Stimulated activated naive CD8-positive, alpha-beta T cell treated with anti-CD3 and anti-CD28 coated beads, Interleukin-15, amount 100 ng/mL, for 72 hours (primary cell): ENCODE results near the gene SCN2B.

Source experiments
- ATAC-seq: fragments of 150-1000 bp; cut with Tn5 transposase; 2 replicates; pipeline ENCODE4 v1.10.0; 2021; ENCODE audit warnings: mild to moderate bottlenecking, moderate library complexity
- DNase-seq, 2 donors: peaks; one replicate each; pipeline ENCODE4 v3.0.0; 2021 to 2022
- H3K27ac Mint-ChIP-seq, 2 donors: one replicate each; pipeline ENCODE4 v1.8.0; 2022; ENCODE audit warnings: mild to moderate bottlenecking in 2 of 2, mixed read lengths in 2 of 2, moderate library complexity in 2 of 2
- H3K27me3 Mint-ChIP-seq: one replicate; pipeline ENCODE4 v1.8.0; 2022; ENCODE audit warnings: mixed read lengths
- H3K4me1 Mint-ChIP-seq: one replicate; pipeline ENCODE4 v1.8.0; 2022; ENCODE audit warnings: mild to moderate bottlenecking, mixed read lengths
- H3K4me3 Mint-ChIP-seq, 2 donors: one replicate each; pipeline ENCODE4 v1.8.0; 2022; ENCODE audit warnings: mild to moderate bottlenecking in 2 of 2, mixed read lengths in 2 of 2, moderate library complexity in 1 of 2
- H3K9me3 Mint-ChIP-seq, 2 donors: one replicate each; pipeline ENCODE4 v1.8.0; 2022; ENCODE audit warnings: mixed read lengths in 2 of 2

The SCN2B gene

DNA sequence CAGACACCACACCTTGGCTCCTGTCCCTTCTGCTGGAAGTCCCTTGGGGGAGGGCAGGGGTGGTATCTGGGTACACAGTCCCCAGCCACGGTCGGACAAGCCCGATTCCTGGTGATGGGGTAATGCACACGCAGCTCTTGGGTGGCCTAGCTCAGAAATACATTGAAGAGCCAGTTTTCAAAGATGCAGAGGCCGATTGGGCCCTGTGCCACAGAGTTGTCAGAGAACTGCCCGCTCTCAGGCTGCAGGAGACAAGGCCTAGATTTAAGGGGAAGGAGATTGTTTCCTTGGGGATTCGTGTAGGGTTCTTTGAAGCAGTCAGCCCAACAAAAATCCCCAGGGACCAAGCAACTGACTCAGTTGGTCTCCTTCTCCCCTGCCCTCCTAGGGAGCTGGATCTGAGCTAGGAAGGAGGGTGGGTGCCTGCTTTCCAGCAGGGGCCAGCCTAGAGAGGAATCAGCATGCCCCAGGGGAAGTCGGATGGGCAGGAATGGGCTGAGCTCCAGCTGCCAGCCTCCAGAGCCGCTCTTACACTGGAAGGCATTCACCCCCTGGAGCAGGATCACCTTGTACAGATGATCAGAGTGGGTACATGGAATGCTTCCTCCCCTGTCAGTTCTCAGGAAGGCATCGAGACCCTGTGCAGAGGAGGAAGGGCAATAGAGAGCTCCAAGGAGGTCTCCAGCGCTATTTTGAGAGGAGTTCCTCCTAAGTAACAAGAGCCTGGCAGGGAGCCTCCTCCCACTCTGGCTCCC lies 20.5 kb downstream of the SCN2B start:
- Mint-ChIP-seq H3K4me1 (peaks cover 28% of the 10 kb centered on the region), H3K9me3 (no peaks in the 10 kb centered on the region), H3K4me3 (no peak overlapping the region), H3K27ac (no peak overlapping the region), H3K27me3 (peaks cover 88% of the 10 kb centered on the region)
- ATAC-seq (no peak), DNase-seq (no peak)

DNA sequence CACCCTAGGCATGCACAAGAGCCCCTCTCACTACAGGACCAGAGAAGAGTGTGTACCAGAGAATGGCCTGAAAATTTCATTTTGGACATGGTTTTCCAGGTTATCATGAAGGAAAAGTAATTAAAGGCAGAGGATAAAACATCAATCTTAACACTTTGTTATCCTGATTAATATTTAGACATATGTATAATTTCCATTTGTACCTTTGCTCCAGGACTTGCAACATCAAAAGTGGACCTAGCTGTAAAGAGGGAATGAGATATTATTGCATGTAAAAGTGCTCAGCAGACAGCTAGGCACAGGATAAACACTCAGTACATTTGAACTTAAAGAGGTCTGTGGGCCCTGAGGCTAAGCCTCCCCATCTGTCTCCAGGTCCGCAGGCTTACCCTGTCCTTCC lies 21.8 kb downstream of the SCN2B start:
- peaks cover 28% of the 10 kb centered on the region for H3K4me1 Mint-ChIP-seq
- H3K27ac Mint-ChIP-seq = no peak overlapping the region
- no peak for DNase-seq
- H3K4me3 Mint-ChIP-seq = no peak overlapping the region
- no peak for ATAC-seq
- H3K27me3 Mint-ChIP-seq = peaks cover 95% of the 10 kb centered on the region
- no peaks in the 10 kb centered on the region for H3K9me3 Mint-ChIP-seq

DNA sequence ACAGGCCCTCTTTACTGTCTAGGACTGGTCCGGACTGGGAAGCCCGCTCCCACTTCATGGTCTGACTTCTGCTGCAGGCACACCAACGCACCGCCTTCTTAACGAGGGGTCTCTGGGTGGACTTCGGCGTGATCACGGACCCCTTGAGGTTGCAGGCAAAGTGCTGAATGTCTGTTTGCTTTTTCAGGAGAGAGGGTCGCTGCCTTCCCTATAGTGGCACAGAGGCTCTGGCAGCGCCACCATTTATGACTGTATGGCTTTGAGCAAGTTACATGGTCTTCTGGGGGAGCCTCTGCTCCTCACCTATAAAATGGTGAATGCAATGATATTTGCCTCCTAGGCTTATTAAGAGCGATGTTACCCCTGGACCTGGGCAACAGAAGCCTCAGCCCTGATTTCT lies 22.5 kb downstream of the SCN2B start:
- no peaks in the 10 kb centered on the region for H3K9me3 Mint-ChIP-seq
- peak overlapping the region; percentile 73 to 81 for H3K4me3 Mint-ChIP-seq
- peaks cover 89% of the 10 kb centered on the region for H3K27me3 Mint-ChIP-seq
- ATAC-seq (no peak), DNase-seq (no peak)
- peaks cover 28% of the 10 kb centered on the region for H3K4me1 Mint-ChIP-seq
- no peak overlapping the region for H3K27ac Mint-ChIP-seq

DNA sequence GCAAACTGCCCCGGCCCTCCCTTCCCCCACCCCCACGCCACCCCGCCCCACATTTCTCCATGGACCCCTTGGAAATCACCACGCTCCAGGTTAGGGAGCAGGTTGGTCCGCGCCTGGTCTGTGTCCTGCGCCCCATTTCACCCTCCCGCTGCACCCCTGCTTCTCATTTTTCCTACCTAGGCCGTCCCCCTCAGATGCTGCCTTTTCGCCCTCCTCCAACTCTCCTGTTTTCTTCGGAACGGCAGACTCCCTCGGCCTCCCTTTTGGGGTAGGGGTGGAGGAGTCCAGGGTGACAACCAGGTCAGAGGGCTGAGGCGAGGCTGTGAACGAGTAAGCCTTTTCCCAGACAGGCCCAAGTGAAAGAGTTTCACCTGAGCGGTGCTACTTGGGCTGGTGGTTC lies 22.9 kb downstream of the SCN2B start:
- Mint-ChIP-seq H3K27ac (peak overlapping the region in 1 of 2 donors; percentile 52), H3K4me3 (peak overlapping the region; percentile 73 to 81), H3K27me3 (peaks cover 88% of the 10 kb centered on the region), H3K9me3 (no peaks in the 10 kb centered on the region), H3K4me1 (peaks cover 28% of the 10 kb centered on the region)
- DNase-seq (no peak), ATAC-seq (no peak)

DNA sequence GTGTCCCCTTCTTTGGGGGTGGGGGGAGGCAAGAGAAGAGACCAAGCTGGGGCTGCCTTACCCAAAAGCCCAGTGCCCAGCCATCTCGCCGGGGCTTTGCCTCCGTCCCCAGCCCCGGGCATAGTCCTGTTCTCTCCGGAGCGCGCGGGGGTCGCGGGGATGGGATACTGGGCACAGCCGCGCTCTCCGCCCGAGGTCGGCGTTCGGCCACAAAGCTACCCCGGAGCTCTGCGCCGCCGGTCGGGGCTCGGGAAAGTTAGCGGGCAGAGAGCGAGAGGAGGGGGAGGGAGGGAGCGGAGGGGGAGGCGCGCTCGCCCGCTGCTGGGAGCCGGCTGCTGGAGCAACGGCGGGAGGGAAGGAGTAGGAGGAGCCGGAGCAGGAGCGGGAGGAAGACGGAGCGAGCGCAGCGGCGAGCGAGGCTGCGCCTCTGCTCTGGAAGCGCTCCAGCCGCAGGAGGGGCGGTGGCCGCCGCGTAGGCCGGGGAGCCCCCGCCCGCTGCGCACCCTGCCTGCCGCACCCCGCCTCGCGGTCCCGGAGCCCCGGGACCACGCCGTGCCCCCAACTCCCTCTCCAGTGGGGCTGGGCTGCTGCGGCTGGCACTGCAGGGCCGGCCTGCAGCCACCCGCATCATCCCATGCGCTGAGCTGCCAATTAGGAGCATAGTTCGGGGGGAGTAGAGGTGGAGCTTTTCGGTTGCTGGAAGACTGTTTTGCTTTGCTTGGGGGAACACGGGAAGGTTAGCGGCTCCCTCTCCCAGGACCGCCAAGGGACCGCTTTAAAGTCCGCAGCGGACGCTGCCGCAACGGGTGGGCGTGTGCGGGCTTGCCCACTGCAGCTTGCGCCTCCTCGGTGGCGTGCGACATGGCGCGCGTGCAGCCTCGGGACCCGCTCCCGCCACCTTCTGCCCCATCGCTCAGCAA lies 23.6 kb downstream of the SCN2B start, which contains the start of gene SCN4B:
SCN4B (minus strand) TSS at position 272 of the 920 bp plus-strand sequence; CDS start at position 122, 150 bp downstream.
- Mint-ChIP-seq H3K4me3 (peak within 1 kb of the TSS; percentile 73 to 81), H3K4me1 (peaks cover 27% of the 10 kb centered on the region), H3K9me3 (no peaks in the 10 kb centered on the region), H3K27ac (peak within 1 kb of the TSS in 1 of 2 donors; percentile 52), H3K27me3 (peaks cover 88% of the 10 kb centered on the region)
- ATAC-seq = peak; percentile 59
- DNase-seq = no peak

DNA sequence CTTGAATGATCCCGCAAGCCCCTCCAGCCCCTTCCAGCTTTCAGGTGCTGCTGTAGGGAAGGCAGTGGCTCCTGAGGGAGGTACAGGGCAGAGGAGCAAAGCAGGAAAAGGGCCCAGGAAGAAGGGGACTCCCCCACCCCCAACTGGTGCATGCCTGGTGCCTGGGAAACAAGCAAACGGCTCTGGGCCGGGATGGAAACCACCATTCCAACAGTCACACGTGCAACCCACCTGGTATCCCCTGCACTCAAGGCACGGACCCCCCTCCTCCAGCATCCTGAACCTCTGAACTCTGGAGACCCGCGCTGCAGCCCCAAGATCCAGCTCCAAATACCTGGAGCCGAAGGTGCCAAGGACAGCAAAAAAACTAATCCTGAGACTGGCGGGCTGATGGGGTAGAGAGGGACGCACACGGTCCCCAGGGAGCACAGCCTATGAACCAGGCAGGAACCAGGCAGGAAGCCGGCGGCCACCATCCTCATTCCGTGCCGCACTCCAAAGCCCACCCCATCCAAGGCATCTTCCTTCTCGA lies 24.4 kb downstream of the SCN2B start:
- no peak for ATAC-seq
- DNase-seq = no peak
- Mint-ChIP-seq H3K27ac (no peak overlapping the region), H3K4me1 (peaks cover 20% of the 10 kb centered on the region), H3K4me3 (peak overlapping the region; percentile 54 to 72), H3K27me3 (peaks cover 88% of the 10 kb centered on the region), H3K9me3 (no peaks in the 10 kb centered on the region)

DNA sequence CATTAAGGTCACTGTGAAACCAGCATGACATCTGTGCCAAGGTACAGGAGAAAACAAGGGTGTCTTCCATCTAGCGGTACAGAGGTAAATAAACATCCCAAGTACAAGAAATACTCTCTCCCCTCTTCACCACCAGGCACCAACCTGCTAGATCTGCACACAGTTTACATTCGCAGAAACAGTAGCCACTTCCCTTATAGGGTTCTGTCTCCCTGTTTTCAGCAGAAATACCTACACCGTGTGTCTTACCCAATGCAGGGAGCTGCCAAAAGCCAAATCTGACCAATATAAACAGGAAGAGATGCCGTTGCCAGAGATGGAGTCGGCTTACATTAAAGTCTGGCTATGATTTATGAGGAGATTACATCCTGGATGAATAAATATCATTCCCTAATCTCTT lies 25.0 kb downstream of the SCN2B start:
- ATAC-seq (no peak), DNase-seq (no peak)
- H3K4me3 Mint-ChIP-seq = peak overlapping the region in 1 of 2 donors; percentile 16
- H3K4me1 Mint-ChIP-seq = peaks cover 14% of the 10 kb centered on the region
- H3K9me3 Mint-ChIP-seq = no peaks in the 10 kb centered on the region
- H3K27me3 Mint-ChIP-seq = peaks cover 83% of the 10 kb centered on the region
- no peak overlapping the region for H3K27ac Mint-ChIP-seq

DNA sequence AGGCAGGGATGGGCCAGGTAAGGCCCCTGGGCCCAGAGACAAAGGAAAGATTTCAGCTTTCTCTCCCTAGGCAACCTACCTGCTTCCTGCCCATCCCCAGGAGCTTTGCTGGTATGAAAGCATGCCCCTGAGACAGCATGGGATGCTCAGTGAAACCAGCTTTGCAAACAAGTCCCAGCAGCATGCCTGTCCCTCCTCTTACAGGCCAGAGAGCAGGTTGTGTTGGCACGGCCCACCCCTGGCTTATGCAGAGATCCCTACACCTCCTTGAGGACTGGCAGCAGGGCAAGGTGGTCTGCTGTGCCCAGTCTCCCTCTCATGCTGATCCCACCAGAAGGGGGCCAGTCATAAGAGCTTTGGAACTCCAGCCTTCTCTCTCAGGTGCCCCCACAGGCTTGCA lies 26.9 kb downstream of the SCN2B start:
- Mint-ChIP-seq H3K4me1 (peaks cover 14% of the 10 kb centered on the region), H3K27ac (no peak overlapping the region), H3K9me3 (no peaks in the 10 kb centered on the region), H3K4me3 (no peak overlapping the region), H3K27me3 (peaks cover 71% of the 10 kb centered on the region)
- no peak for ATAC-seq
- no peak for DNase-seq

DNA sequence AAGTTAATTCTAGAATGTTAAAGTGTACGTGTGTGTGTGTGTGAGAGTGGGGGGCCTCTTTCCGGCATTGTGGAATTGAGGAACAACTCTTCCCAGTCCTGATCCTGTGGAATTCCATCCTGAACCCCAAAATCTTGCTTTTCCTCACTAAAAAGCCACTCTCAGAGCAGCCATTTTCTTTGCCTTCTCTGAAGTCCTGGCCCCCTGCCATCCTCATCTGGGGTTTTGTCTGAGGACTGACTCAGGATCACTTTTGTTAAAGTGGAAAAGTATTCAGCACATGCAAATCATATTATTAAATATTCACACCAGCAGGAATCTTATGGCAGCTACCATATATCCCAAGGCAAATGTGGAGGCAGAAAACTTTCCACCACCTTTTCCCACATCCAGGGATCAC lies 27.6 kb downstream of the SCN2B start:
- Mint-ChIP-seq H3K4me1 (peaks cover 12% of the 10 kb centered on the region), H3K27ac (no peak overlapping the region), H3K4me3 (no peak overlapping the region), H3K9me3 (no peaks in the 10 kb centered on the region), H3K27me3 (peaks cover 71% of the 10 kb centered on the region)
- DNase-seq = no peak
- ATAC-seq = no peak

DNA sequence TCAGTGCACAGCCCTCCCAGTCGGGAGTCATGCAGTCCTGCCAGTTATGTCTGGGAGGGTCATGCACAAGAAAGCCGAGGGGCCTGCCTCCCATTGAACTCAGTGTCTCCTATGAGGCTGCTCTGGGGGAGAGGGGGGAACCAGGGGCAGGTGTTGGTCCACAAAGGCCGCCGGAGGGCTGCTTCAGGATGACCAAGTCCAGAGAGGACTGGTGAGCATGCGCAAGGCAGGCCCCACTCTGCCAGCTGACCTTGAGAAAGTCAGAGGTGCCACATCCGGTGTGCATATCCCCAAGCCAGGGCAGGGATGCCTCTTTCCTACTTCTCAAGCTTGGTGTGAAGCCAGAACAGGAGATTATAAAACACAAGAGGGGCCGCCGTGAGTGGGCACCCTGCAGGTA lies 28.2 kb downstream of the SCN2B start:
- DNase-seq (no peak), ATAC-seq (no peak)
- H3K9me3 Mint-ChIP-seq = no peaks in the 10 kb centered on the region
- peaks cover 7% of the 10 kb centered on the region for H3K4me1 Mint-ChIP-seq
- H3K4me3 Mint-ChIP-seq = no peak overlapping the region
- H3K27me3 Mint-ChIP-seq = peaks cover 71% of the 10 kb centered on the region
- H3K27ac Mint-ChIP-seq = no peak overlapping the region

DNA sequence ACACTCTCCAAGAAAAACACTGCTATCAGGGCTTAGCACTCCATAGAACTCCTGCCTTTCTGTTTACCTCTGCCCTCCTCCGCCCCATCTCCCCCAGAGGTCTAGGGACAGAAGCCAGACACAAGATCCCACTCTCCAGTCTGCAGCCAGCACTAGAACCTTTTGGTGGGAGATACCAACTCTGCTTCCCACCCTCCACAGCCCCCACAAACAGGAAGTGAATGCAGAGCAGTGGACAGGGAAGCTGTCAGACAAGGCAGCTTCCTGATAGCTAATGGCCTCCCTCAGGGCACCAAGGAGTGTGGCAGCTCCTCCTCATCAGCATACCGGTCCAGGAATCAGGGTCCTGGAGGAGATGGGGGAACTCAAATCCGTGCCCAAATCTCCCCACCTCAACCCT lies 28.9 kb downstream of the SCN2B start:
- H3K4me3 Mint-ChIP-seq = no peak overlapping the region
- ATAC-seq = no peak
- H3K27me3 Mint-ChIP-seq = peaks cover 71% of the 10 kb centered on the region

DNA sequence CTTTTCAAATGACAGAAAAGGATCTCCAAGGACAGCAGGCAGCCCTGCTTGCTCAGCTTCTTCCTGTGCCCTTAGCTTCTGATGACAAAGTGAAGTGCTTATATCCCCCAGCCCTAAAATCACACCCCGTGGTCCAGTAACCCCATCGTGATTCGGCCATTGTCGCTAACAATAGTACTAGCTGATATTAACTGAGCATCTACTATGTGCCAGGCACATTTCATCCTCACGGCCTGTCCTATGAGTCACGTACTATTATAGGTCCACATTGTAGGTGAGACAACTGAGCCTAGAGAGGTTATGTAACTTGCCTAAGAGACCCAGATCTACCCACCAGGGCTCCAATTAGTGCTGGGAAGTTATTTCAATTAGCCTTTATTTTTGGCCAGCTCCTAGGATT lies 29.9 kb downstream of the SCN2B start:
- H3K4me3 Mint-ChIP-seq = peak overlapping the region; percentile 87 to 88
- no peak overlapping the region for H3K27ac Mint-ChIP-seq

More for the DNA sequence above, 28.9 kb downstream of the SCN2B start:
- Mint-ChIP-seq H3K4me1 (peaks cover 11% of the 10 kb centered on the region), H3K27ac (no peak overlapping the region), H3K9me3 (no peaks in the 10 kb centered on the region)
- DNase-seq = no peak

DNA sequence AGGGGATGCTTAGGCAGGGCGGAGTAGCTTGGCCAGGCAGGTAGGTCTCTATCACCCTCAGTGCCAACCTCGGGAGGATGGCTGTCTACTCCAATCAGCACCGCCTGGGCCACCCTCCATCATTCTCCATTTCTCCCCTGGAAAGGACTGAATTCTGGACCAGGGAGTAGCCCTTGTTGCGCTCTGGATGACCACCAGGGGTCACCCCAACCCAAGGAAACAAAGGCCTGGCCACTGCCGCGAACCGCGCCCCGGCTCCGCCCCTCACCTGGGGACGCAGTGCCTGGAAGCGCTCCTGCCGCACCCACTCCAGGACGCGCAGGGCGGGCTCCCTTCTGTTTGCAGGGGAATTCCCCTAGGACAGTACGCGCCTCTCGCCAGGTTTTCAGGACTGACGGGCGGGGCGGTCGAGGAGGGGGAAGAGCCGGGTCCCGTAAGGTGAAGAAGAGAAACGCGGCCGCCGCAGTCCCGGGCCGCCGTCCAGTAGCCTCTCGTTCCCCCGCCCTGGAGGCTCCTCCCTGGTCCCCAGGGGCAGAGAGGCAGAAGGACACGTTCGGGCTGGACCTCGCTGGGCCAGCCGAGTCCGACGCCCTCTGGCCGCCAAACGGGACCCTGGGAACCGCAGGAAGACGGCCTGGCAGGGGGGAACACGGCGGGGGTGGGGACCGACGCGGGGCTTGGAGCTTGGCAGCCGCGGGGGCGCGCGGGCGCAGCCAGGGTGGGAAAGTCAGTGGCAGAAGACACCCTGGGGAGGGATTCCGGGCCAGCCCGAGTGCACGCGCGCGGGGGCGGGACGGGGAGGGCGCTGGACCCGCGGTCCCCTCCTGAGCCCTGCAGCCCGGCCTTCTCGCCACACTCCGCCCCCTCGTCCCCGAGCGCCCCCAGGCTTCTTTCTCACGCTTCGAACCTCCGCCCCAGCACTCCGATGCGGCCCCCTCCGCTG lies 30.9 kb downstream of the SCN2B start:
- Mint-ChIP-seq H3K4me1 (peaks cover 11% of the 10 kb centered on the region), H3K27ac (no peak overlapping the region), H3K9me3 (no peaks in the 10 kb centered on the region), H3K27me3 (peaks cover 70% of the 10 kb centered on the region), H3K4me3 (peak overlapping the region; percentile 87 to 88)
- ATAC-seq = peak; percentile 96
- peak; percentile 91 to 92 for DNase-seq

More for the DNA sequence above, 29.9 kb downstream of the SCN2B start:
- DNase-seq (no peak), ATAC-seq (no peak)
- Mint-ChIP-seq H3K4me1 (peaks cover 11% of the 10 kb centered on the region), H3K27me3 (peaks cover 71% of the 10 kb centered on the region), H3K9me3 (no peaks in the 10 kb centered on the region)

DNA sequence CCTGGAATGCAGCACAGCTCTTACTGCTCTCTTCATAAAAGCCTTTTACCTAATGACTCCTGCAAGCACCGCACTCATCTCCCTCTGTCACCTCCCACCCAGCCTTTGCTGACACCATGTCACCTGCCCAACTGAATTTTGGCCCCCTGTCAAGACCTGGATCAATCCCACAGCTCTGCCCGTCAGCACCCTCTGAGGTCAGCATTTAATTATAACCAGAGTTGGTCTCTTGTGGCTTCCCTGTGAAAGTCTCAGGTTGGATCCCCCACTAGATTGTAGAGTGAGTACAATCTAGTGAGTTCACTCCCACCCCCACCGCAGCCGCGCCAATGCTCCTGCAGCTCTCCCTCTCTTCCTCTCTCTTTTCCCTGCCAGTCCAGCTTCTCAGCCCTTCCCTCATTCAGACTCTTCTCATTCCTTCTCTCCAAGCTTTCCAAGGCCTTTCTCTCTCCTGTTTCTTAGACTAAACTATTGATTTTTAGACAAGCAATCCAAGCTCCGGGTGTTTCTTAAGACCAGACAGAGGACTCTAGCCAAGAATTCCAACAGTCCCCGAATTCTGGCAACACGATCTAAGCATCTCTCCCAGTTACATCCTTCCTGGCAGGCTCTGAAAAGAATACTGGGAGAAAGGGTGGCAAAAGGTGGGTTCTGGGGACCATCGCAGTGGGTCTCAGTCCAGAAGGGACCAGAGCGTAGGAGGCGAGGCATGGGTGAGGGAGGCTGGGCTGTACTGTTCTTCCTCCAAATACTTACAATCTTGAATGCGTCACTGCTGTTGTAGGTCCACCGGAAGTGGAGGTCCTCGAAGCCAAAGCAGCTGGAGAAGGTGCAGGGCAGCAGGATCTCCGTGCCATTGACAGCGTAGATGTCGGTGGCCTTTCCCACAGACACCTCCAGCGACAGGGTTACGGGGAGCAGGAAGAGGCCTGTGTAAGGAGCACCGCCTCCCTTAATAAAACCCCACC lies 31.9 kb downstream of the SCN2B start:
- no peak for ATAC-seq
- Mint-ChIP-seq H3K9me3 (no peaks in the 10 kb centered on the region), H3K4me3 (peak overlapping the region in 1 of 2 donors; percentile 88), H3K27me3 (peaks cover 72% of the 10 kb centered on the region), H3K27ac (no peak overlapping the region), H3K4me1 (peaks cover 11% of the 10 kb centered on the region)
- DNase-seq = no peak
